Endothelial cell of umbilical vein (primary cell): ENCODE measurements around the gene NPSR1. TPM values are rescaled to one million over a fixed set of nuclear protein-coding genes. Genes with fewer than 3 reads are reported as not detected.
"Not testable (repeated sequence)": the region's sequence is repeated elsewhere in the genome, so short reads cannot be mapped to it uniquely, and the experiment has no call there.

Source experiments
- BruUV-seq: library from RNA; stranded (reverse); fragments of 400-500 nt; replicated peaks from 2 replicates; lab custom pipeline; 2021; lab: Mats Ljungman, UMichigan
- CTCF ChIA-PET: fragments of 300-600, 350-600 bp; sonication (Branson Sonifier 250); formaldehyde crosslinking; loops from one replicate; lab custom pipeline; 2021; ENCODE audit warnings: antibody characterized with exemption, inconsistent platforms; lab: Charles Lee
- POLR2A ChIA-PET: fragments of 300-600, 350-600 bp; sonication (Branson Sonifier 250); formaldehyde crosslinking; loops from one replicate; lab custom pipeline; 2021; ENCODE audit warnings: antibody characterized with exemption, inconsistent platforms; lab: Charles Lee
- DNase-seq: peaks from one replicate; pipeline ENCODE4 v3.0.0-alpha.2; 2011; ENCODE audit warnings: low read depth, low spot score
- FAIRE-seq: peaks from 2 replicates; lab custom pipeline; 2011; peaks lifted over from hg19 to GRCh38; lab: Jason Lieb, UNC
- H2AFZ ChIP-seq: 2 replicates; pipeline ENCODE4 v1.6.0; 2012; ENCODE audit warnings: low read depth, low read length, control low read depth, inconsistent platforms
- H3K27ac ChIP-seq: 2 replicates; pipeline ENCODE4 v1.5.1; 2011; ENCODE audit warnings: low read depth, mild to moderate bottlenecking, control low read depth, low read length, moderate library complexity; ENCODE audit not compliant: insufficient read depth
- H3K27me3 ChIP-seq, 2 experiments: 2 replicates each; pipeline versions ENCODE4 v1.6.0 to v1.6.1; 2011; ENCODE audit warnings: low read length in 2 of 2, mixed read lengths in 1 of 2; ENCODE audit not compliant: control insufficient read depth in 2 of 2, insufficient read depth in 2 of 2
- H3K36me3 ChIP-seq, 2 experiments: 2 replicates in 1 of 2; 3 replicates in 1 of 2; pipeline ENCODE4 v1.5.1; 2011; ENCODE audit warnings: low read length in 2 of 2, mild to moderate bottlenecking in 1 of 2, moderate library complexity in 1 of 2; ENCODE audit not compliant: control insufficient read depth in 2 of 2, insufficient read depth in 2 of 2; ENCODE audit errors: extremely low read depth in 1 of 2
- H3K4me1 ChIP-seq: 3 replicates; pipeline ENCODE4 v1.5.1; 2011; ENCODE audit warnings: mild to moderate bottlenecking, low read length; ENCODE audit not compliant: control insufficient read depth, insufficient read depth; ENCODE audit errors: extremely low read depth
- H3K4me2 ChIP-seq: 2 replicates; pipeline ENCODE4 v1.6.1; 2011; ENCODE audit warnings: low read length, control low read depth, mixed read lengths; ENCODE audit not compliant: insufficient read depth
- H3K4me3 ChIP-seq, 3 experiments: fragments of 200-600 bp in 1 of 3; sonication (generic), shearing (Covaris generic) in 1 of 3; replicated peaks in 1 of 3; 2 replicates each; pipeline ENCODE4 v1.5.1; 2011 to 2016; ENCODE audit warnings: control low read depth in 3 of 3, low read length in 3 of 3, mild to moderate bottlenecking in 2 of 3, inconsistent platforms in 1 of 3, low read depth in 1 of 3, moderate library complexity in 1 of 3; ENCODE audit not compliant: insufficient read depth in 1 of 3
- H3K79me2 ChIP-seq: 2 replicates; pipeline ENCODE4 v1.6.0; 2012; ENCODE audit warnings: low read length, inconsistent platforms; ENCODE audit not compliant: control insufficient read depth, insufficient read depth
- H3K9ac ChIP-seq: replicated peaks from 2 replicates; pipeline ENCODE3; 2011; ENCODE audit warnings: low read length, control low read depth; ENCODE audit not compliant: insufficient read depth; ENCODE audit errors: extremely low read depth
- H3K9me1 ChIP-seq: replicated peaks from 3 replicates; pipeline ENCODE4 v1.6.0; 2011; ENCODE audit warnings: mild to moderate bottlenecking, low read length; ENCODE audit not compliant: control insufficient read depth, insufficient read depth; ENCODE audit errors: extremely low read depth
- H3K9me3 ChIP-seq: replicated peaks from 2 replicates; pipeline ENCODE4 v1.5.1; 2012; ENCODE audit warnings: low read length, inconsistent platforms; ENCODE audit not compliant: control insufficient read depth, insufficient read depth
- H4K20me1 ChIP-seq: replicated peaks from 2 replicates; pipeline ENCODE3; 2011; ENCODE audit warnings: mild to moderate bottlenecking, low read length; ENCODE audit not compliant: control insufficient read depth, insufficient read depth; ENCODE audit errors: extremely low read depth
- CTCF ChIP-seq, 2 donors: IDR thresholded peaks; 1 replicate in 1 of 2; 2 replicates in 1 of 2; pipeline ENCODE4 v1.5.1; 2011; ENCODE audit warnings: low read length in 2 of 2, mild to moderate bottlenecking in 2 of 2, moderate library complexity in 2 of 2, control low read depth in 1 of 2, inconsistent platforms in 1 of 2, low read depth in 1 of 2; ENCODE audit not compliant: insufficient read depth in 1 of 2; ENCODE audit errors: extremely low read depth in 1 of 2
- EZH2 ChIP-seq: IDR thresholded peaks from 2 replicates; pipeline ENCODE4 v1.6.1; 2012; ENCODE audit warnings: borderline replicate concordance, low read depth, mild to moderate bottlenecking, moderate library complexity, low read length, inconsistent platforms; ENCODE audit not compliant: severe bottlenecking
- FOS ChIP-seq: IDR thresholded peaks from 2 replicates; pipeline ENCODE4 v1.6.1; 2011; ENCODE audit warnings: mild to moderate bottlenecking, low read length, moderate library complexity, borderline replicate concordance; ENCODE audit not compliant: insufficient read depth
- GATA2 ChIP-seq: IDR thresholded peaks from 2 replicates; pipeline ENCODE4 v1.7.0; 2011; ENCODE audit warnings: low read depth, mild to moderate bottlenecking, moderate library complexity, mixed read lengths, low read length; ENCODE audit not compliant: insufficient read length, insufficient read depth
- JUN ChIP-seq: IDR thresholded peaks from 2 replicates; pipeline ENCODE4 v1.6.1; 2011; ENCODE audit warnings: borderline replicate concordance, low read depth; ENCODE audit not compliant: insufficient read length, insufficient read depth
- MAX ChIP-seq: IDR thresholded peaks from 2 replicates; pipeline ENCODE4 v1.6.1; 2011; ENCODE audit not compliant: insufficient read depth, insufficient read length
- MYC ChIP-seq: IDR thresholded peaks from one replicate; pipeline ENCODE4 v1.6.1; 2011; ENCODE audit warnings: mild to moderate bottlenecking, low read depth, low read length
- POLR2A ChIP-seq: IDR thresholded peaks from 2 replicates; pipeline ENCODE4 v1.6.1; 2012; ENCODE audit warnings: low read depth, mild to moderate bottlenecking, control low read depth, low read length
- POLR2AphosphoS5 ChIP-seq: IDR thresholded peaks from 2 replicates; pipeline ENCODE4 v1.6.1; 2012; ENCODE audit warnings: low read depth, mild to moderate bottlenecking, control low read depth, low read length, moderate library complexity; ENCODE audit not compliant: insufficient read depth
- dilution Hi-C: fragments of 300-500 bp; cut with MboI; formaldehyde crosslinking; loops from one replicate; pipeline ENCODE4 v1.15.0; 2019; ENCODE audit warnings: low sequenced_read_pairs; ENCODE audit not compliant: extremely low pct_ligation_motif_present
- intact Hi-C: fragments of 100-400 bp; cut with micrococcal nuclease; formaldehyde crosslinking; loops from one replicate; pipeline ENCODE4 v1.10.0; 2022
- polyA plus RNA-seq, 4 experiments: library from polyadenylated mRNA; depleted of rRNA in 3 of 4; stranded (reverse) in 3 of 4; unstranded in 1 of 4; fragments of >200 nt; gene quantifications; 2 replicates each; pipeline versions ENCODE4 v1.2.1 to v1.2.3, GENCODE V29; 2011 to 2012; ENCODE audit warnings: missing spikeins in 1 of 4
- total RNA-seq: library from RNA; stranded (reverse); gene quantifications from 2 replicates; pipeline ENCODE4 v1.2.3, GENCODE V29; 2021

The NPSR1 gene
- total and polyA plus RNA-seq, 2 donors (not counting 3 experiments of a cell fraction or from before 2014, with no cell fraction given): not detected

GRCh38 chr7:34622771-34623250 lies 35.2 kb upstream of the NPSR1 start:
- Histone ChIP-seq H3K36me3 (no peaks in the 10 kb centered on the region), H3K9ac (no peak overlapping the region), H3K9me3 (no peaks in the 10 kb centered on the region), H3K79me2 (no peaks in the 10 kb centered on the region), H3K27ac (no peak overlapping the region), H3K4me1 (no peaks in the 10 kb centered on the region), H2AFZ (no peak overlapping the region), H3K9me1 (no peaks in the 10 kb centered on the region), H3K4me3 (no peak overlapping the region), H3K27me3 (no peaks in the 10 kb centered on the region), H4K20me1 (no peaks in the 10 kb centered on the region), H3K4me2 (no peak overlapping the region)
- TF ChIP-seq JUN: no peak
- no peak for TF ChIP-seq FOS
- TF ChIP-seq EZH2: no peak
- no peak for TF ChIP-seq MYC
- TF ChIP-seq GATA2: no peak
- no peak for TF ChIP-seq POLR2AphosphoS5
- no peak for TF ChIP-seq POLR2A
- TF ChIP-seq CTCF (IDR thresholded peaks at IDR 0.05; ENCODE audit: extremely low read depth in 1 of 2, insufficient read depth in 1 of 2, low read depth in 1 of 2, low read length in 2 of 2): no peak
- TF ChIP-seq MAX: no peak
- POLR2A ChIA-PET: no interaction called here
- intact Hi-C loops: no loop called here
- DNase-seq (no peak), FAIRE-seq (no peak)
- CTCF ChIA-PET: no interaction called here
- dilution Hi-C loops: no loop called here
- BruUV-seq: no TSS peak

- H3K9me3 ChIP-seq, H3K4me1 ChIP-seq, FAIRE-seq, H3K79me2 ChIP-seq, DNase-seq, POLR2A ChIA-PET, intact Hi-C loops, H3K36me3 ChIP-seq, BruUV-seq, CTCF ChIA-PET, H3K27ac ChIP-seq, dilution Hi-C loops, H3K9ac ChIP-seq, H4K20me1 ChIP-seq, H2AFZ ChIP-seq, H3K4me2 ChIP-seq, H3K9me1 ChIP-seq, H3K4me3 ChIP-seq, H3K27me3 ChIP-seq: not testable (repeated sequence)
Measured at GRCh38 chr7:34628618-34629017, 29.4 kb upstream of the NPSR1 start.
